PC-9 (cell line): Measurements from ENCODE around the gene UNC119. TPM values are rescaled to one million over a fixed set of nuclear protein-coding genes. Genes with fewer than 3 reads are reported as not detected.

Experiments used
- BruUV-seq: library from RNA; stranded (reverse); fragments of 400-500 nt; replicated peaks from 2 replicates; lab custom pipeline; 2021; lab: Mats Ljungman, UMichigan
- CTCF ChIA-PET: fragments of 300-600 bp; sonication (Branson Sonifier 250); formaldehyde crosslinking; loops from one replicate; lab custom pipeline; 2022; ENCODE audit warnings: antibody characterized with exemption; lab: Charles Lee
- POLR2A ChIA-PET: fragments of 300-600 bp; sonication (Branson Sonifier 250); formaldehyde crosslinking; loops from one replicate; lab custom pipeline; 2022; ENCODE audit warnings: antibody characterized with exemption; ENCODE audit not compliant: unreplicated experiment; lab: Charles Lee
- DNase-seq, 2 experiments: peaks; one replicate each; pipeline versions ENCODE4 v3.0.0 to v3.0.0-alpha.2; 2015 to 2022; ENCODE audit warnings: mixed read lengths in 1 of 2
- H2AFZ ChIP-seq: fragments of 200-600 bp; sonication (generic); 2 replicates; pipeline ENCODE4 v1.8.1; 2017; ENCODE audit warnings: antibody characterized with exemption
- H3F3A ChIP-seq: fragments of 200-600 bp; sonication (generic); 2 replicates; pipeline ENCODE4 v1.8.1; 2017; ENCODE audit warnings: antibody characterized with exemption, mild to moderate bottlenecking, low read depth; ENCODE audit not compliant: insufficient read depth
- H3K27ac ChIP-seq: fragments of 200-600 bp; sonication (generic); 2 replicates; pipeline ENCODE4 v1.6.1; 2016; ENCODE audit warnings: mixed run types
- H3K27me3 ChIP-seq: fragments of 200-600 bp; sonication (generic); 2 replicates; pipeline ENCODE4 v1.6.1; 2016; ENCODE audit warnings: low read depth, mixed run types; ENCODE audit not compliant: insufficient read depth
- H3K36me3 ChIP-seq: fragments of 200-600 bp; sonication (generic); 2 replicates; pipeline ENCODE4 v1.6.1; 2016; ENCODE audit warnings: low read depth, mixed run types
- H3K4me1 ChIP-seq: fragments of 200-600 bp; sonication (generic); replicated peaks from 2 replicates; pipeline ENCODE4 v1.6.1; 2016; ENCODE audit warnings: mixed run types; ENCODE audit not compliant: insufficient read depth
- H3K4me2 ChIP-seq: fragments of 200-600 bp; sonication (generic); 2 replicates; pipeline ENCODE4 v1.6.1; 2017; ENCODE audit warnings: mixed run types
- H3K4me3 ChIP-seq: fragments of 200-600 bp; sonication (generic); 2 replicates; pipeline ENCODE4 v1.6.1; 2016; ENCODE audit warnings: mixed run types
- H3K79me2 ChIP-seq: fragments of 200-600 bp; sonication (generic); 2 replicates; pipeline ENCODE4 v1.6.1; 2017; ENCODE audit warnings: low read depth, mixed run types
- H3K9me2 ChIP-seq: fragments of 200-600 bp; sonication (generic); 2 replicates; pipeline ENCODE4 v1.8.1; 2017; ENCODE audit warnings: mild to moderate bottlenecking; ENCODE audit not compliant: insufficient read depth
- H3K9me3 ChIP-seq: fragments of 200-600 bp; sonication (generic); 2 replicates; pipeline ENCODE4 v1.8.1; 2016; ENCODE audit warnings: low read depth; ENCODE audit not compliant: insufficient read depth
- H4K20me1 ChIP-seq: fragments of 200-600 bp; sonication (generic); 2 replicates; pipeline ENCODE4 v1.8.1; 2017; ENCODE audit not compliant: insufficient read depth
- EZH2 ChIP-seq: fragments of 200-600 bp; sonication (generic); IDR thresholded peaks from 2 replicates; pipeline ENCODE4 v1.8.0; 2017; ENCODE audit warnings: antibody characterized with exemption, low read depth
- intact Hi-C: fragments of 100-400 bp; cut with micrococcal nuclease; formaldehyde crosslinking; loops from one replicate; pipeline ENCODE4 v1.10.0; 2022; ENCODE audit not compliant: unreplicated experiment
- total RNA-seq: library from RNA; stranded (reverse); gene quantifications from 2 replicates; pipeline ENCODE4 v1.2.3, GENCODE V29; 2021
- TF ChIP-seq, protein P1 (sequence below): fragments of 200-600 bp; sonication (generic); conservative IDR thresholded peaks from 2 replicates; pipeline ENCODE4 v1.6.1; 2017; ENCODE audit warnings: mixed run types, antibody characterized with exemption, mild to moderate bottlenecking, moderate library complexity

Gene UNC119
- total RNA-seq, 1 experiment from 2014 or later, result 48.8 TPM

DNA sequence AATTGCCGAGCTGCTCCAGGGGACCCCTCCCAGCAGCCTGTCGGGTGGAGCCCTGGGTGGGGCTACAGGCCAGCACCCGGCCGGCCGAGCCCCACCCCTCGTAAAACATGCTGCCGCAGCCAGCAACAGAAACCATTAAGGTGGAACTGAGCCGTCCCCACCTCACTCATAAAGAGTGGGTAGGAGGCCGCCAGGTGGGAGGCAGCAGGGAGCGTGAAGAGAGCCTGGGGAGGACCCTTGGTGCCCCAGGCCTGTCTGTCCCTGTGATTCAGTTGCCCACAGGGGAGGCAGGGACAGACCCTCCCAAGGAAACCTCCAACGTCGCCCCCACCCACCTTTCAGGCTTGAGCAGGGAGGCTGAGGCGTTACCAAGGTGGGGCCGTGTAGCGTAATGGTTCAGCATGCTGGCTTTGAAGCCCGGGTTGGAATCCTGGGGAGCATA lies 37.8 kb downstream of the UNC119 start:
- Histone ChIP-seq H3K36me3 (no peaks in the 10 kb centered on the region), H3K27ac (no peak overlapping the region), H2AFZ (no peak overlapping the region), H3K4me2 (no peak overlapping the region), H4K20me1 (no peaks in the 10 kb centered on the region), H3K4me1 (no peaks in the 10 kb centered on the region; the same call in 1 of the 2 replicates), H3F3A (no peaks in the 10 kb centered on the region), H3K27me3 (peaks cover 55% of the 10 kb centered on the region), H3K9me3 (no peaks in the 10 kb centered on the region), H3K79me2 (no peaks in the 10 kb centered on the region), H3K9me2 (no peaks in the 10 kb centered on the region), H3K4me3 (no peak overlapping the region)
- TF ChIP-seq, protein P1, sequence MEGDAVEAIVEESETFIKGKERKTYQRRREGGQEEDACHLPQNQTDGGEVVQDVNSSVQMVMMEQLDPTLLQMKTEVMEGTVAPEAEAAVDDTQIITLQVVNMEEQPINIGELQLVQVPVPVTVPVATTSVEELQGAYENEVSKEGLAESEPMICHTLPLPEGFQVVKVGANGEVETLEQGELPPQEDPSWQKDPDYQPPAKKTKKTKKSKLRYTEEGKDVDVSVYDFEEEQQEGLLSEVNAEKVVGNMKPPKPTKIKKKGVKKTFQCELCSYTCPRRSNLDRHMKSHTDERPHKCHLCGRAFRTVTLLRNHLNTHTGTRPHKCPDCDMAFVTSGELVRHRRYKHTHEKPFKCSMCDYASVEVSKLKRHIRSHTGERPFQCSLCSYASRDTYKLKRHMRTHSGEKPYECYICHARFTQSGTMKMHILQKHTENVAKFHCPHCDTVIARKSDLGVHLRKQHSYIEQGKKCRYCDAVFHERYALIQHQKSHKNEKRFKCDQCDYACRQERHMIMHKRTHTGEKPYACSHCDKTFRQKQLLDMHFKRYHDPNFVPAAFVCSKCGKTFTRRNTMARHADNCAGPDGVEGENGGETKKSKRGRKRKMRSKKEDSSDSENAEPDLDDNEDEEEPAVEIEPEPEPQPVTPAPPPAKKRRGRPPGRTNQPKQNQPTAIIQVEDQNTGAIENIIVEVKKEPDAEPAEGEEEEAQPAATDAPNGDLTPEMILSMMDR, result no peak
- TF ChIP-seq EZH2, result no peak
- no peak for DNase-seq
- ChIA-PET POLR2A (no interaction called here), CTCF (no interaction called here)
- BruUV-seq, result no TSS peak
- intact Hi-C loops, result no loop called here

DNA sequence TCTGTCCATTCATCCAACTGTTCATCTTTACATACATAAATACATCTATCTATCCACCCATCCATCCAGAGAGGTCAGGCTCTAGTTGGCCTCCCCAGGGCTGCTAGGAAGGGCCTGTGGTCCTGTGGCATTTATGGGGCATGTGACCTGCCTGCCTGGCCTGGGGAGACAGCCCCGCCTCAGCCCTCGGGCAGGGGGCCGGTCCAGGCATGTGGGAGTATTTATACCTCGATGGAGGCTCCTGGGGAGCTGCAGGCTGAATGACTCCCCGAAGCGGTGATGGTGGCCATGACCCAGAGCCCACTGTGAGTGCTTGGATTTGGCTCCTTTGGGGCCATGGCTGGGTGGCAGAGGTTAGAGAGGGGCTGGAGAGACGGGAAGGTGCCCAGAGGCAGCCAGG lies 38.9 kb downstream of the UNC119 start:
- no TSS peak for BruUV-seq
- ChIA-PET CTCF (no interaction called here), POLR2A (no interaction called here)

DNA sequence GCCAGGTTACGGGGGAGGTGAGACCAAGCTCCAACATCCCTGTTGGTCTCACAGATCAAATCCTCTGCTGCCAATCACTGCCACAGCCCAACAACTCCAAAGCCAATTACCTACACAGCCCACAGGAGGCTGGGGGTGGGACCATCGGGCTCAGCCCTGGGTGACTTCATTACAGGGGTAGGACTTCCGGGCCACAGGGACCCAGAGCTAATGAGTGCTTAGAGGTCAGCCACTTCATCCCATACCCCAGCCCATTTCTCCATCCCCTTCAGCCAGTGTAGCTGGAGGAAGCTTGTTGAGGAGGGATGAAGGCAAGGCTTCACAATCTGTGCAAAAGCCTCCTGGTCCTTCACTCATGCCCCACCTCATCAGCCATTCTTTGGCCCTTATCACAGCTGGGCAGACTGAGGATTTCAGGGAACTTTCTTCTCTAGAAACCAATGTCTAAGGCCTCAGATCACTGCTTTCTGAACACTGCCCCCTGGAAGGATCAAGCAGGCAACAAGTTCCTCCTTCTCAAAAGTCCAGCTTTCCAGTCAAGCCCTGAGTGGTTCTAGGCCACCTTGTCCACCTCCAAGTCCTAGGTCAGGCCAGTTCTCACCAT lies 40.5 kb downstream of the UNC119 start:
- H3K9me3 ChIP-seq, result no peaks in the 10 kb centered on the region
- no peaks in the 10 kb centered on the region for H3K36me3 ChIP-seq
- CTCF ChIA-PET, result no interaction called here
- H2AFZ ChIP-seq, result no peak overlapping the region
- POLR2A ChIA-PET, result interaction anchor here (0.7 kb wide), 1 partner anchor 117 kb away, joined by 4 read pairs; no protein-coding TSS in a partner anchor
- H3K9me2 ChIP-seq, result no peaks in the 10 kb centered on the region
- H3K4me2 ChIP-seq, result no peak overlapping the region
- H3K27me3 ChIP-seq, result peaks cover 78% of the 10 kb centered on the region
- intact Hi-C loops, result no loop called here
- no peaks in the 10 kb centered on the region for H3K79me2 ChIP-seq
- no peak overlapping the region for H3K27ac ChIP-seq
- no peak for DNase-seq
- no peak overlapping the region for H3K4me3 ChIP-seq
- TF ChIP-seq, protein P1, result no peak
- no peak for TF ChIP-seq EZH2
- no TSS peak for BruUV-seq
- no peaks in the 10 kb centered on the region; the same call in 1 of the 2 replicates for H3K4me1 ChIP-seq
- H4K20me1 ChIP-seq, result no peaks in the 10 kb centered on the region
- no peaks in the 10 kb centered on the region for H3F3A ChIP-seq

More for the DNA sequence above, 38.9 kb downstream of the UNC119 start:
- no peak overlapping the region for H3K4me2 ChIP-seq
- no peaks in the 10 kb centered on the region for H3K9me2 ChIP-seq
- H3K27ac ChIP-seq, result no peak overlapping the region
- no peaks in the 10 kb centered on the region for H3K79me2 ChIP-seq
- DNase-seq, result no peak
- H3K9me3 ChIP-seq, result no peaks in the 10 kb centered on the region
- H3K4me1 ChIP-seq, result no peaks in the 10 kb centered on the region; the same call in 1 of the 2 replicates
- H3K27me3 ChIP-seq, result peaks cover 63% of the 10 kb centered on the region
- intact Hi-C loops, result no loop called here
- no peak overlapping the region for H3K4me3 ChIP-seq
- H3F3A ChIP-seq, result no peaks in the 10 kb centered on the region
- H3K36me3 ChIP-seq, result no peaks in the 10 kb centered on the region
- H2AFZ ChIP-seq, result no peak overlapping the region
- H4K20me1 ChIP-seq, result no peaks in the 10 kb centered on the region
- TF ChIP-seq EZH2, result no peak
- TF ChIP-seq, protein P1, result no peak
